ENCODE measurements around the gene PEG3.

The PEG3 gene

DNA sequence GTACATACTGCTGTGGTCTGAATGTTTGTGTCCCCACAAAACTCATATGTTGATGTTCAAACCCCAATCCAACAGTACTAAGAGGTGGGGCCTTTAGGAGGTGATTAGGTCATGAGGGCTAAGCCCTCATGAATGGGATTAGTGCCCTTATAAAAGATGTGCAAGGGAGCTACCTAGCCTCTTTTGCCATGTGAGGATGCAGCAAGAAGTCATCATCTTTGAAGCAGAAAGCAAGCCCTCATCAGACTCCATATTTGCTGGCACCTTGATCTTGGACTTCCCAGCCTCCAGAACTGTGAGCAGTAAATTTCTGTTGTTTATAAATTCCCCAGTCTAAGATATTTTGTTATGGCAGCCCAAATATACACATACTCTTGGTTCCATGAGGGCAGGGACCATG, 33.9 kb downstream of the PEG3 start:
- DNase-seq, result no peak
